Glomerular visceral epithelial cell (primary cell): ENCODE data around the gene BCL2L1.

Source experiments
- DNase-seq: peaks from one replicate; pipeline ENCODE4 v3.0.0-alpha.2; 2016; ENCODE audit errors: extremely low spot score

BCL2L1 gene

GRCh38 chr20:31691646-31692275, 30.9 kb downstream of the BCL2L1 start:
- DNase-seq = no peak

GRCh38 chr20:31690124-31690666, 32.5 kb downstream of the BCL2L1 start:
- DNase-seq = no peak

GRCh38 chr20:31689141-31689540, 33.5 kb downstream of the BCL2L1 start:
- DNase-seq = no peak

GRCh38 chr20:31687777-31688176, 34.9 kb downstream of the BCL2L1 start:
- no peak for DNase-seq

- no peak for DNase-seq
Observed at GRCh38 chr20:31685853-31686643, 36.6 kb downstream of the BCL2L1 start.

GRCh38 chr20:31684153-31685015, 38.3 kb downstream of the BCL2L1 start:
- peak; percentile 87 for DNase-seq

GRCh38 chr20:31682927-31683326, 39.7 kb downstream of the BCL2L1 start:
- DNase-seq = no peak

GRCh38 chr20:31682352-31682751, 40.3 kb downstream of the BCL2L1 start:
- DNase-seq = no peak

- DNase-seq = no peak
Observed at GRCh38 chr20:31681769-31682168, 40.9 kb downstream of the BCL2L1 start.

- no peak for DNase-seq
Observed at GRCh38 chr20:31681128-31681727, 41.4 kb downstream of the BCL2L1 start.

GRCh38 chr20:31680286-31681127, 42.2 kb downstream of the BCL2L1 start:
- DNase-seq = no peak

- no peak for DNase-seq
Observed at GRCh38 chr20:31679357-31680285, 43.0 kb downstream of the BCL2L1 start.

GRCh38 chr20:31678389-31679356, 44.0 kb downstream of the BCL2L1 start:
- DNase-seq = peak; percentile 87

GRCh38 chr20:31677553-31678260, 45.0 kb downstream of the BCL2L1 start:
- no peak for DNase-seq

GRCh38 chr20:31676609-31676989, 46.1 kb downstream of the BCL2L1 start:
- DNase-seq = no peak

- DNase-seq = no peak
Observed at GRCh38 chr20:31675828-31676608, 46.6 kb downstream of the BCL2L1 start.
